Thyroid gland (tissue), 4 donors: ENCODE results near the gene FANCL. TPM values are rescaled to one million over a fixed set of nuclear protein-coding genes. Genes with fewer than 3 reads are reported as not detected.
"Not testable (repeated sequence)": the region's sequence is repeated elsewhere in the genome, so short reads cannot be mapped to it uniquely, and the experiment has no call there.

Source experiments
- DNase-seq, 2 donors: peaks; one replicate each; pipeline ENCODE4 v3.0.0-alpha.2; 2019
- H3K27ac ChIP-seq, 3 donors: fragments of 200-600 bp; sonication (generic); 1 replicate in 2 of 3; 2 replicates in 1 of 3; pipeline ENCODE4 v1.5.1; 2016 to 2019; ENCODE audit warnings: mild to moderate bottlenecking in 1 of 3, moderate library complexity in 1 of 3
- H3K27me3 ChIP-seq: fragments of 200-600 bp; sonication (generic); one replicate; pipeline ENCODE4 v1.5.1; 2019
- H3K36me3 ChIP-seq, 2 donors: fragments of 200-600 bp; sonication (generic); one replicate each; pipeline ENCODE4 v1.5.1; 2016 to 2019
- H3K4me1 ChIP-seq, 2 donors: fragments of 200-600 bp; sonication (generic); one replicate each; pipeline ENCODE4 v1.5.1; 2017 to 2019
- H3K4me3 ChIP-seq, 3 donors: fragments of 200-600 bp; sonication (generic); replicated peaks in 1 of 3; 1 replicate in 2 of 3; 2 replicates in 1 of 3; pipeline ENCODE4 v1.5.1; 2016; ENCODE audit warnings: mild to moderate bottlenecking in 1 of 3
- H3K9me3 ChIP-seq: fragments of 200-600 bp; sonication (generic); one replicate; pipeline ENCODE4 v1.5.1; 2017
- POLR2A ChIP-seq, 2 donors: fragments of 450-650 bp; IDR thresholded peaks; one replicate each; pipeline ENCODE4 v1.6.1; 2017; ENCODE audit warnings: antibody characterized with exemption in 2 of 2, mild to moderate bottlenecking in 2 of 2, moderate library complexity in 1 of 2
- WGBS, 2 donors: methylation state at CpG; one replicate each; pipeline ENCODE4 v1.1.5; 2017; 5-methylcytosine and 5-hydroxymethylcytosine counted together
- intact Hi-C: fragments of 100-400 bp; cut with DNase I; formaldehyde crosslinking; loops from one replicate; pipeline ENCODE4 v1.15.1; 2023
- total RNA-seq, 4 donors: library from RNA; depleted of rRNA; stranded (reverse); fragments of >200 nt; gene quantifications; one replicate each; pipeline ENCODE4 v1.2.3, GENCODE V29; 2016
- TF ChIP-seq, protein P1 (sequence below), 6 experiments: fragments of 200-600 bp in 3 of 6; fragments of 450-650 bp in 3 of 6; sonication (generic) in 3 of 6; IDR thresholded peaks; one replicate each; pipeline ENCODE4 v1.5.1; 2016 to 2019; ENCODE audit warnings: antibody characterized with exemption in 6 of 6, mild to moderate bottlenecking in 2 of 6, inconsistent platforms in 1 of 6, moderate library complexity in 1 of 6

Gene FANCL
- total RNA-seq, 4 donors from 2014 or later, result 25.0 to 47.7 (median 31.4) TPM

GRCh38 chr2:58171831-58172230 lies 69.3 kb downstream of the FANCL start:
- H3K27me3 ChIP-seq, H3K4me1 ChIP-seq, H3K36me3 ChIP-seq, H3K9me3 ChIP-seq, DNase-seq, intact Hi-C loops, H3K27ac ChIP-seq, H3K4me3 ChIP-seq: not testable (repeated sequence)
- WGBS, 2 donors, result 91 to 93% methylated on average over 16 of the region's 16 CpGs

DNA sequence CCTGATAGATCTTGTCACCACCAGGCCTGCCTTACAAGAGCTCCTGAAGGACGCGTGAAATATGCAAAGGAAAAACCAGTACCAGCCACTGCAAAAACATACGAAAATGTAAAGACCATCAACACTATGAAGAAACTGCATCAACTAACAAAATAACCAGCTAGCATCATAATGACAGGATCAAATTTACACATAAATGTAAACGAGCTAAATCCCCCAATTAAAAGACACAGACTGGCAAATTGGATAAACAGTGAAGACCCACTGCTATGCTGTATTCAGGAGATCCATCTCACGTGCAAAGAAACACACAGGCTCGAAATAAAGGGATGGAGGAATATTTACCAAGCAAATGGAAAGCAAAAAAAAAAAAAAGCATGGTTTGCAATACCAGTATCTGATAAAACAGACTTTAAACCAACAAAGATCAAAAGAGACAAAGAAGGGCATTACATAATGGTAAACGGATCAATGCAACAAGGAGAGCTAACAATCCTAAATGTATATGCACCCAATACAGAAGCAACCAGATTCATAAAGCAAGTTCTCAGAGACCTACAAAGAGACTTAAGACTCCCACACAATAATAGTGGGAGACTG lies 70.7 kb downstream of the FANCL start:
- H3K9me3 ChIP-seq, H3K36me3 ChIP-seq, intact Hi-C loops, H3K4me3 ChIP-seq, DNase-seq, H3K27me3 ChIP-seq, H3K4me1 ChIP-seq, H3K27ac ChIP-seq: not testable (repeated sequence)
- WGBS, 2 donors, result 94 to 95% methylated on average over 7 of the region's 7 CpGs

DNA sequence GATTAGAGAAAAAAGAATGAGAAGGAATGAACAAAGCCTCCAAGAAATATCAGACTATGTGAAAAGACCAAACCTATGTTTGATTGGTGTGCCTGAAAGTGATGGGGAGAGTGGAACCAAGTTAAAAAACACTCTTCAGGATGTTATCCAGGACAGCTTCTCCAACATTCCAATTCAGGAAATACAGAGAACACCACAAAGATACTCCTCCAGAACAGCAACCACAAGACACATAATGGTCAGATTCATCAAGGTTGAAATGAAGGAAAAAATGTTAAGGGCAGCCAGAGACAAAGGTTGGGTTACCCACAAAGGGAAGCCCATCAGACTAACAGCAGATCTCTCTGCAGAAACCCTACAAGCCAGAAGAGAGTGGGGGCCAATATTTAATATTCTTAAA lies 71.3 kb downstream of the FANCL start:
- H3K27me3 ChIP-seq, H3K4me3 ChIP-seq, H3K36me3 ChIP-seq, intact Hi-C loops, DNase-seq, H3K27ac ChIP-seq, H3K4me1 ChIP-seq, H3K9me3 ChIP-seq: not testable (repeated sequence)

- H3K27ac ChIP-seq, intact Hi-C loops, H3K4me3 ChIP-seq, DNase-seq, H3K36me3 ChIP-seq, H3K9me3 ChIP-seq, H3K4me1 ChIP-seq, H3K27me3 ChIP-seq: not testable (repeated sequence)
- 92 to 97% methylated on average over 6 of the region's 6 CpGs for WGBS, 2 donors
Measured at GRCh38 chr2:58168130-58168529, 73.0 kb downstream of the FANCL start.

DNA sequence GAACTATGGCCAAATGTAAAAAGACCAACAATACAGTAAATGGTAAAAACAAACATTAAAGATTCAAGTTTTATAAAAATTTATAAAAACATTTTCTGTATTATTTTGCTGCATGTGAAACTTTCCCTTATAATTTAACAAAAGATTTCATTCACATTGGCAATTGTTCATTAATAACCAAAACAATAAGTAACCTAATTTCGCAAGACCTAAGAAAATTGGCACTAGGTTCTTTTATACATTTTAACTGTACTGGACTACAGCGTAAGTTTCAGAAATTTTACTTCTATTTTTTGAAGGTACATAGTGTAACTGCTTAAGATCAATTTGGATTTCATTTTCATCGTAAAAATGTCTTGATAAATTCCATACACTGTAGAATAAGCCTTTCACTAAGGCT lies 77.2 kb downstream of the FANCL start:
- H3K4me3 ChIP-seq, result no peak overlapping the region
- H3K4me1 ChIP-seq, result no peaks in the 10 kb centered on the region
- no peak for TF ChIP-seq POLR2A (IDR thresholded peaks at IDR 0.05)
- TF ChIP-seq, protein P1, sequence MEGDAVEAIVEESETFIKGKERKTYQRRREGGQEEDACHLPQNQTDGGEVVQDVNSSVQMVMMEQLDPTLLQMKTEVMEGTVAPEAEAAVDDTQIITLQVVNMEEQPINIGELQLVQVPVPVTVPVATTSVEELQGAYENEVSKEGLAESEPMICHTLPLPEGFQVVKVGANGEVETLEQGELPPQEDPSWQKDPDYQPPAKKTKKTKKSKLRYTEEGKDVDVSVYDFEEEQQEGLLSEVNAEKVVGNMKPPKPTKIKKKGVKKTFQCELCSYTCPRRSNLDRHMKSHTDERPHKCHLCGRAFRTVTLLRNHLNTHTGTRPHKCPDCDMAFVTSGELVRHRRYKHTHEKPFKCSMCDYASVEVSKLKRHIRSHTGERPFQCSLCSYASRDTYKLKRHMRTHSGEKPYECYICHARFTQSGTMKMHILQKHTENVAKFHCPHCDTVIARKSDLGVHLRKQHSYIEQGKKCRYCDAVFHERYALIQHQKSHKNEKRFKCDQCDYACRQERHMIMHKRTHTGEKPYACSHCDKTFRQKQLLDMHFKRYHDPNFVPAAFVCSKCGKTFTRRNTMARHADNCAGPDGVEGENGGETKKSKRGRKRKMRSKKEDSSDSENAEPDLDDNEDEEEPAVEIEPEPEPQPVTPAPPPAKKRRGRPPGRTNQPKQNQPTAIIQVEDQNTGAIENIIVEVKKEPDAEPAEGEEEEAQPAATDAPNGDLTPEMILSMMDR (IDR thresholded peaks at IDR 0.05), result no peak
- intact Hi-C loops, result no loop called here
- DNase-seq, result no peak
- no peak overlapping the region for H3K27ac ChIP-seq
- H3K9me3 ChIP-seq, result no peaks in the 10 kb centered on the region
- WGBS, 2 donors, result 96 to 98% methylated on average over 3 of the region's 3 CpGs
- H3K36me3 ChIP-seq, result peaks cover 0 to 20% of the 10 kb centered on the region in 2 donors
- no peaks in the 10 kb centered on the region for H3K27me3 ChIP-seq

DNA sequence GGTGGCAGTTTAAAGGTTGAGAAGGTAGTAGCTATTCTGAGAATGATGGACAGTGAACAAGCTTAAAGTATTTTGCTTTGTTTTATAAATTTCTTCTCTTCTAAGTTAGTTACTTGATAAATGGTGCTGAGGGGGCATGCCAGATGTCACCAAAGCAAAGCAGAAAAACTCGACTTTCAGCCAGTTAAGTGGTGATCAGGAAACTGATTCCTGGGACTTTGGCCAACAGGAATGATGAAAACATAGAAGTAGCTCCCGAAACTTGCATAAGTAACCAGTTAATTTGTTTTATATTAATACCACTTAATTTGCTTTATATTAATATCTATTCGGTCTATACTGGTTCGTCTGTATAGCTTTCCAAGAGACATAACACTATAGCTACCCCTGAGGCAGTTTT lies 82.6 kb downstream of the FANCL start:
- Histone ChIP-seq H3K27ac (no peak overlapping the region), H3K9me3 (no peaks in the 10 kb centered on the region), H3K4me1 (no peaks in the 10 kb centered on the region), H3K27me3 (no peaks in the 10 kb centered on the region), H3K4me3 (no peak overlapping the region), H3K36me3 (peaks cover 0 to 17% of the 10 kb centered on the region in 2 donors)
- 71 to 82% methylated on average over 4 of the region's 4 CpGs for WGBS, 2 donors
- TF ChIP-seq, protein P1 (IDR thresholded peaks at IDR 0.05), result no peak
- no peak for TF ChIP-seq POLR2A (IDR thresholded peaks at IDR 0.05)
- intact Hi-C loops, result no loop called here
- no peak for DNase-seq

GRCh38 chr2:58157754-58158153 lies 83.4 kb downstream of the FANCL start:
- TF ChIP-seq, protein P1 (IDR thresholded peaks at IDR 0.05), result no peak
- no peak for TF ChIP-seq POLR2A (IDR thresholded peaks at IDR 0.05)

More at GRCh38 chr2:58157754-58158153, 83.4 kb downstream of the FANCL start:
- intact Hi-C loops, result no loop called here
- Histone ChIP-seq H3K36me3 (peaks cover 0 to 17% of the 10 kb centered on the region in 2 donors), H3K4me1 (no peaks in the 10 kb centered on the region), H3K9me3 (no peaks in the 10 kb centered on the region), H3K27me3 (no peaks in the 10 kb centered on the region), H3K4me3 (no peak overlapping the region), H3K27ac (no peak overlapping the region)
- no peak for DNase-seq
